B cell (primary cell): ENCODE results near the gene MATN1.

Experiments
- CTCF ChIP-seq: fragments of 200-600 bp; IDR thresholded peaks from one replicate; pipeline ENCODE4 v1.8.0; 2022; ENCODE audit warnings: antibody characterized with exemption, mild to moderate bottlenecking
- EZH2 ChIP-seq: IDR thresholded peaks from 2 replicates; pipeline ENCODE4 v1.6.1; 2012; ENCODE audit warnings: borderline replicate concordance, low read depth, mild to moderate bottlenecking, moderate library complexity, low read length; ENCODE audit not compliant: insufficient read depth, poor library complexity, severe bottlenecking

- TF ChIP-seq CTCF (no peak), EZH2 (no peak)
These were observed 5.0 kb upstream of the MATN1 start for GRCh38 chr1:30728340-30728739.
